PC-3 (cell line): ENCODE data around the gene TSPAN12.

Experiments used
- EZH2 ChIP-seq: fragments of 300-600 bp; sonication (generic); IDR thresholded peaks from one replicate; pipeline ENCODE4 v1.6.1; 2017; ENCODE audit warnings: antibody characterized with exemption, mild to moderate bottlenecking, low read length; ENCODE audit not compliant: unreplicated experiment
- TF ChIP-seq, protein P1 (sequence below): fragments of 300-600 bp; sonication (generic); conservative IDR thresholded peaks from 2 replicates; pipeline ENCODE4 v1.5.1; 2017; ENCODE audit warnings: antibody characterized with exemption, low read depth, mild to moderate bottlenecking, low read length

DNA sequence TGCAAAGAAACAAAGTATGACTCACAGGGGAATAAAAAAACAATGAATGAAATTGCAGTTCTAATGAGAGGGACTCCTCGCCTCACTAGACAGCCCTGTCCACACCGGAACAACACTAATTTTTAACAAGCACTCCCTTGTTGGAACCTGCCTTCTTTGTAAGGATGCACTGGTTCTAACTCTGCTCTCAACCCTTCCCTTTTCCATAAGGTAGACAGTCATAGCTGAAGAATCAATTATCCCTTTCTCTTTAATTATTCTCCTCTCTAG is 65.1 kb downstream of the TSPAN12 start:
- TF ChIP-seq, protein P1, sequence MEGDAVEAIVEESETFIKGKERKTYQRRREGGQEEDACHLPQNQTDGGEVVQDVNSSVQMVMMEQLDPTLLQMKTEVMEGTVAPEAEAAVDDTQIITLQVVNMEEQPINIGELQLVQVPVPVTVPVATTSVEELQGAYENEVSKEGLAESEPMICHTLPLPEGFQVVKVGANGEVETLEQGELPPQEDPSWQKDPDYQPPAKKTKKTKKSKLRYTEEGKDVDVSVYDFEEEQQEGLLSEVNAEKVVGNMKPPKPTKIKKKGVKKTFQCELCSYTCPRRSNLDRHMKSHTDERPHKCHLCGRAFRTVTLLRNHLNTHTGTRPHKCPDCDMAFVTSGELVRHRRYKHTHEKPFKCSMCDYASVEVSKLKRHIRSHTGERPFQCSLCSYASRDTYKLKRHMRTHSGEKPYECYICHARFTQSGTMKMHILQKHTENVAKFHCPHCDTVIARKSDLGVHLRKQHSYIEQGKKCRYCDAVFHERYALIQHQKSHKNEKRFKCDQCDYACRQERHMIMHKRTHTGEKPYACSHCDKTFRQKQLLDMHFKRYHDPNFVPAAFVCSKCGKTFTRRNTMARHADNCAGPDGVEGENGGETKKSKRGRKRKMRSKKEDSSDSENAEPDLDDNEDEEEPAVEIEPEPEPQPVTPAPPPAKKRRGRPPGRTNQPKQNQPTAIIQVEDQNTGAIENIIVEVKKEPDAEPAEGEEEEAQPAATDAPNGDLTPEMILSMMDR, result no peak
- TF ChIP-seq EZH2, result no peak
